NOMO-1 treated with dmso at 0.1 percent for 144 hours (cell line): ENCODE data around the gene CYP4A22.
"Not testable (repeated sequence)": the region's sequence is repeated elsewhere in the genome, so short reads cannot be mapped to it uniquely, and the experiment has no call there.

Experiments used
- DNase-seq: peaks from one replicate; lab custom pipeline; 2025; ENCODE audit not compliant: unreplicated experiment; lab: John Stamatoyannopoulos, UW

CYP4A22 gene, protein sequence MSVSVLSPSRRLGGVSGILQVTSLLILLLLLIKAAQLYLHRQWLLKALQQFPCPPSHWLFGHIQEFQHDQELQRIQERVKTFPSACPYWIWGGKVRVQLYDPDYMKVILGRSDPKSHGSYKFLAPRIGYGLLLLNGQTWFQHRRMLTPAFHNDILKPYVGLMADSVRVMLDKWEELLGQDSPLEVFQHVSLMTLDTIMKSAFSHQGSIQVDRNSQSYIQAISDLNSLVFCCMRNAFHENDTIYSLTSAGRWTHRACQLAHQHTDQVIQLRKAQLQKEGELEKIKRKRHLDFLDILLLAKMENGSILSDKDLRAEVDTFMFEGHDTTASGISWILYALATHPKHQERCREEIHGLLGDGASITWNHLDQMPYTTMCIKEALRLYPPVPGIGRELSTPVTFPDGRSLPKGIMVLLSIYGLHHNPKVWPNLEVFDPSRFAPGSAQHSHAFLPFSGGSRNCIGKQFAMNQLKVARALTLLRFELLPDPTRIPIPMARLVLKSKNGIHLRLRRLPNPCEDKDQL

GRCh38 chr1:47137198-47137597, at the start of gene CYP4A22:
CYP4A22 (plus strand) TSS chr1:47137441; CDS start chr1:47137486, 45 bp downstream.
- DNase-seq = no peak

DNA sequence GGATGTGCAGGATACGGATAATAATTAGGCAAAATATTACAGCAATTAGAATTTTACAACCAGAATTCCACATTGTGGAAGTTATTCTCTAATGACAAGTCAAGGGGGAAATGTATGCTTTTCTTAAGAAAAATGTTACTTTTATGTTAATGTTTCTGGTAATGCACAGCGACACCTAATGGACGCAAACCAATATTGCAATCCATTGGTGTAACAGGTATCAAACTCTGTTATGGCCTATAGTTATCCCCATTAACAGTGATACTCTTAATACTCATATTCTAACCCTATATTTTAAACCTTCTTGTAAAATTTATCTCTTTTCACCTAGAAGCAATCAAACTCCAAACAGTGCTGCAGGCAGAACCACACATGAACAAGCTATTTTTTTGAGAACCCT, 47.9 kb upstream of the CYP4A22 start:
- DNase-seq = not testable (repeated sequence)

DNA sequence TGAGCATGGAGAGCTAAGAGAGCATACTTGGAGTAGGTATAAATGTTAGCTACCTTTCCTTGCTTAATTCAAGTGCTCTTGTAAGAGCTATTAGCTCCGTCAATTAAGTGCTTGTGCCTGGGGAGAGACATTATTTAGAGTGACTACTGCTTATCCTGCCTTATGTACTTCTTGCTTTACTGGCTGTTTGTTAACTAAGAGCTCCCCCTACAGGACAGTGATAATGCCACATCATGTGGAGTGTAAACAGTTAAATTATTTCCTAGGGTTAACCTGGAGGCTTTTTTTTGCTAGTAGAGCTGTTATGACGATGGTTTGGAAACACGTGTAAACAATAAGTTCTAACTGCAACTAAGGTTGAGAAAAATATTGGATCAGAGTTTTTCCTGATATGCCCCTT, 45.8 kb upstream of the CYP4A22 start:
- not testable (repeated sequence) for DNase-seq

GRCh38 chr1:47104816-47105215, 32.4 kb upstream of the CYP4A22 start:
- no peak for DNase-seq

GRCh38 chr1:47106792-47107191, 30.4 kb upstream of the CYP4A22 start:
- DNase-seq = no peak

DNA sequence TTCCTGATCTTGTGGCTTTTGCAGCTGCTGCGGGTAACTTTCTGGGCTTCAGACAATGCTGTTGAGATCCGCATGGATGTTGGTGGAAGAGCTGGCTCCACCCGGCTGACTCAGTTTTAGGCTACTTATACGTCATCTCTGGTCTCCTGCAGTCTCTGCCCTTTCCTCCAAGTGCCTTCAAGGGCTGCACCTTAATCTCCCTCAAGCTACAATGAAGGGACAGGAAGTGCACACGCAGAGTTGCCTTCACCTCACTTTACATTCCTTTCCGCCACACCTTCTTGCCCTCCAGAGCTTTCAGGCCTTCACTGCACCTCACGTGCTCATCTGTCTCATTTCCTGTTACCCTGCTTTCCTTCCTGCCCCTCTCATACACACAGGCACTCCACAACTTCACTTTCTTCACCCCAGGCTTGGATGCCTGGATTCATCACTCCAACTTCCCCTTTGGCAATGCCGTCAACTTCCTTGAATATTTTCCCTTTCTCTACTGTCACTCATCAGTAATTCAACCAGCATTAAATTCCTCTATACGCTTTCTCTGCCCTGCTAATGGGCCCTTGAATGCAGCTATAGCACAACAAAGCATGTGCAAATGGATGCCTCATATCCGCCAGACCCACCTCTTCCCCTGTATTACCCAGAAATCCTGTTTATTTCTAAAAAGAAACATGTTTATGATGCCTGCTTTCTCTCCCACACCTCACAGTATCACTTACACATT, 29.2 kb upstream of the CYP4A22 start:
- not testable (repeated sequence) for DNase-seq

DNA sequence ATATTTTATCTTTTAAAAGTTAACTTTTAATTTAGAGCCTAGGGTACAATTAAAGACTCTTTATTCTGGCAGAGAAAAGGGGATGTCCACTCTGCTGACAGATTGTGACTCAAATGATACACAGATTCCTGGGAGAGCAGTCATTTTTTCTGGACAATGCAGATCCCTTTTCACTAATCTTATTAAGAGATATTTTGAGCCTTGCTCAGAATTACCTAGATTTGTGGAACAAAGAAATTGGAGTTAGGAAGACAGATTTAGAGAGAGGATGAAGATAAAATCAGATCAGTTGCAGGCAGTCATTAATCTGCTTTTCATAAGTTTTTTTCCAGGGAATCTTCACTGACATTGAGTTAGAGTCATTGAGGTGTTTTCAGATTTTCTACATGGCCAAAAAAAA, 27.8 kb upstream of the CYP4A22 start:
- DNase-seq = not testable (repeated sequence)

DNA sequence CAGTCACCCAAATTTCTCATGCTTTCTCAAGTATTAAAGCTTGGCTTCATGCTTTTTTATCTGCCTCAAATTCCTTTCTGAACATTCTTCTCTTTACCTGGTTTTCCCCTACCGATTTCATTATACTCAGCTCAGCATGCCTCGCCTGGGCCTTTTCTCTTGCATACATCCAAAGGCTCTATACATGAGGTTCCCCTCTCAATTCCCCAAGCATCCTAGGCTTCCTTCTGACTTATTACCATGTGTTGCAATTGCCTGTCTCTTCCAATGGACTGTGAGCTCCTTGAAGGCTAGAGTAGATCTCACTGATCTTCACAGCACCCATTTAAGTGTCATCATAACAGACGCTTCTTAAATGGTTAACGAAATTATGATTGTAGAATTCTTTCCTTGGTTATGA, 24.1 kb upstream of the CYP4A22 start:
- DNase-seq = no peak

DNA sequence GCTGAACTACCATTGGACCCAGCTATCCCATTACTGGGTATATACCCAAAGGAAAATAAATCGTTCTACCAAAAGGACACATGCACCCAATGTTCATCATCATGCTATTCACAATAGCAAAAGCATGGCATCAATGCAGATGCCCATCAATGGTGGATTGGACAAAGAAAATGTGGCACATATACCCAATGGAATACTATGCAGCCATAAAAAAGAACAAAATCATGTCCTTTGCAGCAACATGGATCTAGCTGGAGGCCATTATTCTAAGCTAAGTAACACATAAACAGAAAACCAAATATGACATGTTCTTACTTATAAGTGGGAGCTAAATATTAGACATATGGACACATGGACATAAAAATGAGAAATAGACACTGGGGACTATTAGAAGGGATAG, 16.2 kb upstream of the CYP4A22 start:
- not testable (repeated sequence) for DNase-seq

GRCh38 chr1:47124834-47125233, 12.4 kb upstream of the CYP4A22 start:
- not testable (repeated sequence) for DNase-seq

GRCh38 chr1:47126997-47127396, 10.2 kb upstream of the CYP4A22 start:
- not testable (repeated sequence) for DNase-seq

- DNase-seq = no peak
These were observed 9.0 kb upstream of the CYP4A22 start for GRCh38 chr1:47128221-47128620.

DNA sequence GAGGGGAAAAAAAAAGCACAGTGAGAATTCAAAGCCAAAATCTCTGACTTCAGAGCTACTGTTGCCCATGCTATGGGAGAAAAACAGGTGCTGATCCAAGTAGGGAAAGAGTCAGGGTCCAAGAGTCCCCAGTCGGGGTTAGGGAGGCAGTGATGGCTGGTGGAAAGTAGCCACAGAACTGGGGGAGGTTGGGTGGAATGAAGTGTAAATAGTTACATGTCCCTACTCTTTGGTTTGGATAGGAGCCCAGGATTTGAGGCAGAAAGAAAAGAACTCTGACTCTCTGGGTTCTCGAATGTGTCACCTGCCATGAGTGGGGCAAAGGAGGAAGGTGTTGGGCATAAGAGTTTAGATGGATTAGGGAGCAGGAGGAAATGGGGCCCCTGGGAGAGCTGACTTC, 8.4 kb upstream of the CYP4A22 start:
- DNase-seq = not testable (repeated sequence)

DNA sequence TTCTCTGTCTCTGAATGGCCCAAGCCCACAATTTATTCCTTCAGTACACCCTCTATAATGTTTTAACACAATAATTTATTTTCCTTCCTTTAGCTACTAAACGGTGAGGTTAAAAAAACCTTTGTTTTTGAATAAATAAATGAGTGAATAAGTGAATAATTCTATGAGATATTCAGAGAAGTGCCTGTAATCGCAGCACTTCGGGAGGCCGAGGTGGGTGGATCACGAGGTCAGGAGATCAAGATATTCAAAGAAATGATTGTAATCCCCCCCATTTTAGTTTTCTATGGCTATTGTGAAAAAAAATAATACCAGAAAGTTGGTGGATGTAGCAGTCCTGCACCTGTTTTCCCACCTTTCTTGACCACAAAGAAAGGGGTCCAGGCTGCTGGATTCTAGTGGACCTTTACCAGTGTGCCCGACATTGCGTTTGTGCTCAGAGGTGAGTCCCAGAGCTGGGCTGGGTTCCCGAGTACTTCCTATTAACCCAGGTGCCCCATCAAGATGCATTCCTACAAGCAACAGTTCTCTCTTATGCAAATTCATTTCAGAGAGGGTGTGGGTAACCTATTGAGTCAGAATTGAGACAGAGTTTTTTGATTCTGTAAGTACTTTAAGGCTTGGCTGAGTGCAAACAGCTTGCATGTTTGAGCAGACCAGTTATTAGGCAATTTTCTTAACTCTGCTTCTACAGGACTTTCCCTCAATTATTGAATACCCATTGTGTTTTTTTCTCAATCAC, 7.6 kb upstream of the CYP4A22 start:
- not testable (repeated sequence) for DNase-seq

DNA sequence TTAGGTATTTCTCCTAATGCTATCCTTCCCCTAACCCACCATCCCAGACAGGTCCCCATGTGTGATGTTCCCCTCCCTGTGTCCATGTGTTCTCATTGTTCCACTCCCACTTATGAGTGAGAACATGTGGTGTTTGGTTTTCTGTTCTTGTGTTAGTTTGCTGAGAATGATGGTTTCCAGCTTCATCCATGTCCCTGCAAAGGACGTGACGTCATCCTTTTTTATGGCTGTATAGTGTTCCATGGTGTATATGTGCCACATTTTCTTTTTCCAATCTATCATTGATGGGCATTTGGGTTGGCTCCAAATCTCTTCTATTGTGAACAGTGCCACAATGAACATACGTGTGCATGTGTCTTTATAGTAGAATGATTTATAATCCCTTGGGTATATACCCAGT, 4.6 kb upstream of the CYP4A22 start:
- DNase-seq = not testable (repeated sequence)

DNA sequence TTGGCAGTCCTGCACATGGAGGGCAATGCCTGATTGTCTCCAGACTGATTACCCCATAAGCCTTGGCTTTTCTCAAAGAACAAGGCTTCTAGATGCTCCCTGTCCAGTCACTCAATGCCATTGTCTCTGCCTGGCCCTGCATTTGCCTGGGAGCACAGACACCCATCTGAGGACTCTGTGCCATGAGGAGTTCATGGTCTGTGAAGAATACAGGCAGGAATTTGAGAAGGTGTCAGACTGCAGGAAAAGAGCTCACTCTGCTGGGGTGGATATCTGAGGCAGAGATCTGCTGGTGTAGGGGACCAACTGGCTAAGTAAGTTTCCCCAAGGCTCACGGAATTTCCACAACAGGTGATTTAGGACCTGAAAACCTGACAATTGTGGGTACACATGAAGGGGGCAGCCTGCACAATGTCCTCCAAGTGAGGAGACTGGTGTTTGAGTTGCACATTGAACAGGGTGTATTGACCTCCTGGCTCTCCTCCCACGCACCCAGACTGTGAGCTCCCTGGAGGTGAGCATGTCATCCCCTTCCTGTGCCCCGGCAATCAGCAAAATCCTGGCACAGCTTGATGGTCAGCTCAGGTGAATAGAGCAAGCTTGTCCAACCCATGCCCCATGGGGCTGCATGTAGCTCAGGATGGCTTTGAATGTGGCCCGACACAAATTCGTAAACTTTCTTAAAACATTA, 829 bp downstream of the CYP4A22 start:
- DNase-seq = no peak

DNA sequence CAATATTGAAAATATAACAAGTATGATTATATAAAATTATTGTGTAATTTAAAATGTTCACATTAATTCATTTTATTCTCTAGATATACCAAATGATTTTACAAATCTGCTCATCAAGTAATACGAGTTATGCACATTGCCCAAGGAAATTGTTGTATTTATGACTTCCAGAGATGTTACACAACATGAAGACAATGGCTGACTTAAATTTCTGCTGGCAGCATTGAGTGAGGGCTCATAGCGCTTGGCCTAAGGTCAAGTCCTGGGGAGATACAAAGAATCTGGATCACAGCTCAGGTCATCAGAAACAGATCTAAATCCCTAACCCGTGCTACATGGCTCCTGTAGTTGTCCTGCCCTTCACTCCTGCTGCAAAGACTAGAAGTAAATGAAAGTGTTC, 3.1 kb downstream of the CYP4A22 start:
- not testable (repeated sequence) for DNase-seq

- DNase-seq = not testable (repeated sequence)
These were observed 6.4 kb downstream of the CYP4A22 start for GRCh38 chr1:47143654-47144053.

DNA sequence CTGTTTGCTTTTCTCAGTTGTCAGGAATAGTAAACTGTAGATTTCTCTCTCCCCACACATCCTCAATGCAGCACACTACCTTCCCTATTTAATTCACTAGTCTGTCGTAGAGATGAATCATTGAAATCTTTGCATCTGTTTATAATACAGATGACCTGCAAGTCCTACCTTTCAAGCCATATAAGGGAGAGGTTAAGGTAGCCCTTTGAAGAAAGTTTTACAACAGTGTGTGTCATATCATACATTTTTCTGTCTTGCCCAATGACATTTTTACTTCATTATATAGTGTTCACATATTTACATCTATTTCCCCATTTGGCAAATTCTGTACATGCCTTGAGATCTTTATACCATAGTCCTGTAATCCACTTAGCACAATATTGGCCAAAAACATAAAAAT, 9.3 kb downstream of the CYP4A22 start:
- DNase-seq = not testable (repeated sequence)

GRCh38 chr1:47147047-47147785, 10.0 kb downstream of the CYP4A22 start:
- DNase-seq = no peak
